Measurements from ENCODE around the gene TRMT2A.
"Not testable (repeated sequence)": the region's sequence is repeated elsewhere in the genome, so short reads cannot be mapped to it uniquely, and the experiment has no call there.

TRMT2A gene

DNA sequence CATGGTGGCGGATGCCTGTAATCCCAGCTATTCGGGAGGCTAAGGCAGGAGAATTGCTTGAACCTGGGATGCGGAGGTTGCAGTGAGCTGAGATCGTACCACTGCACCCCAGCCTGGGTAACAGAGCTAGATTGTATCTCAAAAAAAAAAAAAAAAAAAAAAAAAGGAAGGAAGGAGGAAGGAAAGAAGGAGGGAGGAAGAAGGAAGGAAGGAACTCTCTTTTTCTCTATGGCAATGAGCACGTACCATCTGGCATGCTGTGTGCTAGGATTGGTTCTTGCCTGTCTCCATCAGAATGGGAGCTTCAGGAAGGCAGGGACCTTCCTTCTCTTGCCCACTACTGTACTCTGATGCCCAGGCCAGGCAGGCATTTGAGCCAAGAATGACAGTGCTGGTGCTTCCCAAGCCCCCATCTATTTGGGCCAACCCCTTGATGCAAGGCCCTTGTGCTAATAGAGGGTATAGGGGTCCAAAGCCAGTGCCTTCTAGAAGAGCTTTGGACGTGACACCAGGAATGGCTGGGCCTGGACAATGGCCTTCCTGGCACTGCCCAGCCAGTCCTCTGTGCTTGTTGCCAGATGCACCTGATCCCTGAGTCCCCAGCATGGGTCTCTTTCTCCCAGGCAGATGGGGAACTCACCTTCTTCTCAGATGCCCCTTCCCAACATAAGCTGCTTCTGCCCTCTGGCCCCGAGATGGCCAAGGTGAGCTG is 47.5 kb downstream of the TRMT2A start:
- Histone ChIP-seq H3K27me3 (ENCODE audit: control insufficient read depth in 2 of 2, insufficient read depth in 2 of 2, low read length in 2 of 2) (no peaks in the 10 kb centered on the region), H3K9ac (ENCODE audit: low read depth in 1 of 2, low read length in 2 of 2) (no peak overlapping the region), H3K4me3 (ENCODE audit: low read length in 2 of 2) (no peak overlapping the region), H3K27ac (ENCODE audit: low read depth in 2 of 2, low read length in 2 of 2) (no peak overlapping the region), H3K36me3 (ENCODE audit: control insufficient read depth in 2 of 2, insufficient read depth in 2 of 2, low read length in 2 of 2) (peaks cover 5% of the 10 kb centered on the region in 2 donors), H3K9me3 (ENCODE audit: control insufficient read depth in 2 of 2, low read length in 2 of 2) (no peaks in the 10 kb centered on the region), H3K4me1 (ENCODE audit: control insufficient read depth in 2 of 2, insufficient read depth in 2 of 2, low read length in 2 of 2) (no peaks in the 10 kb centered on the region)

DNA sequence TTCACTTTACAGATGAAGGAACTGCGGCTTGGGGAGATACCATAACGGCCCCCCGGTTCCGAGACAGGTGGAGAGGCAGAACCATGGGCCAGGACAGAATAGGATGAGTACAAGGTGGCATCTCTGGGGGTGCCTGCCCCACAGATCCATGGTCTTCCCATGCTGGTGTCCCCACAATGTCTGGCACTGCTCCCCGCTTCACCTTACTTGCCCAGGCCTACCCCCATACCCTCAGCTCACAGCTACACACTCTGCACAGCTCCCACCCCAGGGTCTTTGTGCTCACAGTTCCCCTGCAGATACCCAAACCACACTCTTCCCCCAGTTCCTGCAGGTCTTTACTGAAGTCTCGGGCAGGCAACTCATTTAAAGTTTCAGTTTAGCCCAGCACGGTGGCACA is 48.4 kb downstream of the TRMT2A start:
- no peak overlapping the region for H3K9ac ChIP-seq (ENCODE audit: low read depth in 1 of 2, low read length in 2 of 2)
- H3K4me1 ChIP-seq (ENCODE audit: control insufficient read depth in 2 of 2, insufficient read depth in 2 of 2, low read length in 2 of 2) = no peaks in the 10 kb centered on the region
- H3K4me3 ChIP-seq (ENCODE audit: low read length in 2 of 2) = no peak overlapping the region
- peaks cover 10 to 12% of the 10 kb centered on the region in 2 donors for H3K36me3 ChIP-seq (ENCODE audit: control insufficient read depth in 2 of 2, insufficient read depth in 2 of 2, low read length in 2 of 2)
- no peak overlapping the region for H3K27ac ChIP-seq (ENCODE audit: low read depth in 2 of 2, low read length in 2 of 2)
- H3K9me3 ChIP-seq (ENCODE audit: control insufficient read depth in 2 of 2, low read length in 2 of 2) = no peaks in the 10 kb centered on the region
- no peaks in the 10 kb centered on the region for H3K27me3 ChIP-seq (ENCODE audit: control insufficient read depth in 2 of 2, insufficient read depth in 2 of 2, low read length in 2 of 2)

DNA sequence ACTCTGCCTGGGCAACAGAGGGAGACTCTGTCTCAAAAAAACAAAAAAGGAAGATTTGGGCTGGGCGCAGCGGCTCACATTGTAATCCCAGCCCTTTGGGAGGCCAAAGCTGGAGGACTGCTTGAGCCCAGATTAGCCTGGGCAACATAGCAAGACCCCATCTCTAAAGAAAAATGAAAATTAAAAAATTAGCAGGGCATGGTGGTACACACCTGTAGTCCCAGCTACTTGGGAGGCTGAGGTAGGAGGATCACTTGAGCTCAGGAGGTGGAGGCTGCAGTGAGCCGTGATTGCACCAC is 49.7 kb downstream of the TRMT2A start:
- H3K4me1 ChIP-seq (ENCODE audit: control insufficient read depth in 2 of 2, insufficient read depth in 2 of 2, low read length in 2 of 2); H3K9ac ChIP-seq (ENCODE audit: low read depth in 1 of 2, low read length in 2 of 2); H3K9me3 ChIP-seq (ENCODE audit: control insufficient read depth in 2 of 2, low read length in 2 of 2); H3K27ac ChIP-seq (ENCODE audit: low read depth in 2 of 2, low read length in 2 of 2); H3K27me3 ChIP-seq (ENCODE audit: control insufficient read depth in 2 of 2, insufficient read depth in 2 of 2, low read length in 2 of 2); H3K4me3 ChIP-seq (ENCODE audit: low read length in 2 of 2): not testable (repeated sequence)
- H3K36me3 ChIP-seq (ENCODE audit: control insufficient read depth in 2 of 2, insufficient read depth in 2 of 2, low read length in 2 of 2) = peaks cover 12 to 17% of the 10 kb centered on the region in 2 donors

DNA sequence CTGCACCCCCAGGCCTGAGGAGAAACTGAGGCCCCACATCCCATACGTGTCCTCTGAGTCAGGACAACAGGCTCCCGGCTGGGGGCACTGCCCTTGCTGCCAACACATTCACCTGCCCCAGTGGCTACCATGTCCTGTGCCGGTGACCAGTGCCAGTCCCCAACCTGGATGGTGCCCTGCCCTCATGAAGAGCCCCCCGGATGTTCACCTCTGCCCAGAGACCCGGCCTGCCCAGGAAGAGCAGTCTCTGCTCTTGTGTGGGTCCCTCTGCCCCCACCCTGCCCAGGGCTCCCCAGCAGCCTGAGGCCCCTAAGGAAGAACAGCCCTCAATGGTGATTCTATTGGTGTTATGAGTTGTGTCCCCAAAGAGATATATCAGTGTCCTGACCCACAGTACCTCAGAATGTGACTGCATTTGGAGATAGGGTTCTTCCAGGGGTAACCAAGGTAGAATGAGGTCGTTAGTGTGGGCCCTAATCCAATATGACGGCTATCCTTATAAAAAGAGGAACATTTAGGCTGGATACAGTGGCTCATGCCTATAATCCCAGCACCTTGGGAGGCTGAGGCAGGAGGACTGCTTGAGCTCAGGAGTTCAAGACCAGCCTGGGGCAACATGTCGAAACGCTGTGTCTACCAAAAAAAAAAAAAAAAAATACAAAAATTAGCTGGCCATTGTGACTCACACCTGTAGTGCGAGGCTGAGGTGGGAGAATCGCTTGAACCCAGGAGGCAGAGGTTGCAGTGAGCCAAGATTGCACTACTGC is 50.2 kb downstream of the TRMT2A start:
- Histone ChIP-seq H3K27ac (ENCODE audit: low read depth in 2 of 2, low read length in 2 of 2) (no peak overlapping the region), H3K27me3 (ENCODE audit: control insufficient read depth in 2 of 2, insufficient read depth in 2 of 2, low read length in 2 of 2) (no peaks in the 10 kb centered on the region), H3K4me1 (ENCODE audit: control insufficient read depth in 2 of 2, insufficient read depth in 2 of 2, low read length in 2 of 2) (no peaks in the 10 kb centered on the region), H3K9me3 (ENCODE audit: control insufficient read depth in 2 of 2, low read length in 2 of 2) (no peaks in the 10 kb centered on the region), H3K36me3 (ENCODE audit: control insufficient read depth in 2 of 2, insufficient read depth in 2 of 2, low read length in 2 of 2) (peaks cover 14 to 20% of the 10 kb centered on the region in 2 donors), H3K9ac (ENCODE audit: low read depth in 1 of 2, low read length in 2 of 2) (no peak overlapping the region), H3K4me3 (ENCODE audit: low read length in 2 of 2) (no peak overlapping the region)

DNA sequence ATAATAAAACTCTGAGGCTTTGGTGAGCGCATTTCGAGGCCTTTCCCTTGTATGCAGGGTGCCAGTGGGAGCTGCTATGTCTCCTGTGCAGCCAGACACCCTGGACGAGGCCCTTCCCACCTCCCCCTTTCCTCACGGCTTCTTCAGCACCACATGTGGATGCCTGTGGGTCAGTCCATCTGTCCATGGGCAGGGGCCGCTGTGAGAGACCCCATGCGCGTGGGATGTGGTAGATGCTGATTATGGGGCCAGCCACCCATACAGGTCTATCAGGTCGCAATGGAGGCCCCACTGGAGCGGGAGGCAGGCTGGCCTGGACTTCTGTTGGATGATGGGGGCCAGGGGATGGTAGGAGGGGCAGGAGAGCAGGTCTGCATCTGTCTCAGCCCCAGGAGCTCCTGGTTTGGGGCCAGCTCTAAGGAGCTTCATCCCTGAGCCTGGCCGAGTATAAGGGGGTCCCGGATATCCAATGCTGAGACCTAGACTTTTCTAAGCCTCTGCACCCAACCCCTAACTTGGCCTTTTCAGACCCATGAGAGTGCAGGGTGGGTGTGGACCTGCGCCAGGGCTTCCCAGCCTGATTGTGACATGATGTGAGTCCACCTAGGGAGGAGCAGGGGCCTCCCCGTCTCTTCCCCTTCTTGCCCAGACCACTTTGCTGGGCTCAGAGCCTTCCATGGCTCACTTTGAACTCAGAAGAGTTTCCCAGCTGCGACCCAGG is 51.0 kb downstream of the TRMT2A start:
- Histone ChIP-seq H3K4me1 (ENCODE audit: control insufficient read depth in 2 of 2, insufficient read depth in 2 of 2, low read length in 2 of 2) (no peaks in the 10 kb centered on the region), H3K9me3 (ENCODE audit: control insufficient read depth in 2 of 2, low read length in 2 of 2) (no peaks in the 10 kb centered on the region), H3K27me3 (ENCODE audit: control insufficient read depth in 2 of 2, insufficient read depth in 2 of 2, low read length in 2 of 2) (no peaks in the 10 kb centered on the region), H3K9ac (ENCODE audit: low read depth in 1 of 2, low read length in 2 of 2) (no peak overlapping the region), H3K27ac (ENCODE audit: low read depth in 2 of 2, low read length in 2 of 2) (no peak overlapping the region), H3K36me3 (ENCODE audit: control insufficient read depth in 2 of 2, insufficient read depth in 2 of 2, low read length in 2 of 2) (peaks cover 21 to 27% of the 10 kb centered on the region in 2 donors), H3K4me3 (ENCODE audit: low read length in 2 of 2) (no peak overlapping the region)

DNA sequence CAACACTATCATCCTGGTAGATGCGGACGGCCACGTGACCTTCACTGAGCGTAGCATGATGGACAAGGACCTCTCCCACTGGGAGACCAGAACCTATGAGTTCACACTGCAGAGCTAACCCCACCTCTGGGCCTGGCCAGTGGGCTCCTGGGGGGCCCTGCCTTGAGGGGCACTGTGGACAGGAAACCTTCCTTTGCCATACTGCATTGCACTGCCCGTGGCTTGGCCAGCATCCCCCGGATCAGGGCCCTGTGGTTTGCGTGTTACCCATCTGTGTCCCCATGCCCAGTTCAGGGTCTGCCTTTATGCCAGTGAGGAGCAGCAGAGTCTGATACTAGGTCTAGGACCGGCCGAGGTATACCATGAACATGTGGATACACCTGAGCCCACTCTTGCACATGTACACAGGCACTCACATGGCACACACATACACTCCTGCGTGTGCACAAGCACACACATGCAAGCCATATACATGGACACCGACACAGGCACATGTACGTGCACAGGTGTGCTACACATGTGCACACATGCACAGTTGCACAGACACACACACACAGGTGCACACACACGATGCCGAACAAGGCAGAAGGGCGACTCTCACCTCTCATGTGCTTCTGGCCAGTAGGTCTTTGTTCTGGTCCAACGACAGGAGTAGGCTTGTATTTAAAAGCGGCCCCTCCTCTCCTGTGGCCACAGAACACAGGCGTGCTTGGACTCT is 52.3 kb downstream of the TRMT2A start:
- Histone ChIP-seq H3K27me3 (ENCODE audit: control insufficient read depth in 2 of 2, insufficient read depth in 2 of 2, low read length in 2 of 2) (no peaks in the 10 kb centered on the region), H3K4me3 (ENCODE audit: low read length in 2 of 2) (no peak overlapping the region), H3K4me1 (ENCODE audit: control insufficient read depth in 2 of 2, insufficient read depth in 2 of 2, low read length in 2 of 2) (no peaks in the 10 kb centered on the region), H3K36me3 (ENCODE audit: control insufficient read depth in 2 of 2, insufficient read depth in 2 of 2, low read length in 2 of 2) (peaks cover 21 to 29% of the 10 kb centered on the region in 2 donors), H3K27ac (ENCODE audit: low read depth in 2 of 2, low read length in 2 of 2) (no peak overlapping the region), H3K9ac (ENCODE audit: low read depth in 1 of 2, low read length in 2 of 2) (no peak overlapping the region), H3K9me3 (ENCODE audit: control insufficient read depth in 2 of 2, low read length in 2 of 2) (no peaks in the 10 kb centered on the region)

DNA sequence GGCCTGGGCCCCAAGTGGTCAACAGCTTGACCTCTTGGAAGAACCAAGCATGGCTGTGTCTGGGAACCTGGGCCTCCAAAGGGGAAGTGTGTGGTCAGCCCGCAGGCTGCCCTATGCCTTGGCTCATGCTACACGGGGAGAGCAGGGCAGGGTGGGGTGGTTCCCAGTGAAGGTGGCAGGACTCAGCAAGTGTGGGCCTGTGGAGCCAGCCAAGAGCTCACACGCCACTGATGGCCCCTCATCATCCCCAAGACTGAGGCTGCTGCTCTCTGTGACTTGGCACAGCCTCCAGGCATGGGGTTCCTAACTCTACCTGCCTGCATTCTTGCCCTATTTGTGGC is 52.9 kb downstream of the TRMT2A start:
- no peak overlapping the region for H3K27ac ChIP-seq (ENCODE audit: low read depth in 2 of 2, low read length in 2 of 2)
- no peaks in the 10 kb centered on the region for H3K27me3 ChIP-seq (ENCODE audit: control insufficient read depth in 2 of 2, insufficient read depth in 2 of 2, low read length in 2 of 2)
- no peaks in the 10 kb centered on the region for H3K4me1 ChIP-seq (ENCODE audit: control insufficient read depth in 2 of 2, insufficient read depth in 2 of 2, low read length in 2 of 2)
- H3K36me3 ChIP-seq (ENCODE audit: control insufficient read depth in 2 of 2, insufficient read depth in 2 of 2, low read length in 2 of 2) = peaks cover 21 to 30% of the 10 kb centered on the region in 2 donors
- H3K4me3 ChIP-seq (ENCODE audit: low read length in 2 of 2) = no peak overlapping the region
- no peaks in the 10 kb centered on the region for H3K9me3 ChIP-seq (ENCODE audit: control insufficient read depth in 2 of 2, low read length in 2 of 2)
- H3K9ac ChIP-seq (ENCODE audit: low read depth in 1 of 2, low read length in 2 of 2) = no peak overlapping the region

DNA sequence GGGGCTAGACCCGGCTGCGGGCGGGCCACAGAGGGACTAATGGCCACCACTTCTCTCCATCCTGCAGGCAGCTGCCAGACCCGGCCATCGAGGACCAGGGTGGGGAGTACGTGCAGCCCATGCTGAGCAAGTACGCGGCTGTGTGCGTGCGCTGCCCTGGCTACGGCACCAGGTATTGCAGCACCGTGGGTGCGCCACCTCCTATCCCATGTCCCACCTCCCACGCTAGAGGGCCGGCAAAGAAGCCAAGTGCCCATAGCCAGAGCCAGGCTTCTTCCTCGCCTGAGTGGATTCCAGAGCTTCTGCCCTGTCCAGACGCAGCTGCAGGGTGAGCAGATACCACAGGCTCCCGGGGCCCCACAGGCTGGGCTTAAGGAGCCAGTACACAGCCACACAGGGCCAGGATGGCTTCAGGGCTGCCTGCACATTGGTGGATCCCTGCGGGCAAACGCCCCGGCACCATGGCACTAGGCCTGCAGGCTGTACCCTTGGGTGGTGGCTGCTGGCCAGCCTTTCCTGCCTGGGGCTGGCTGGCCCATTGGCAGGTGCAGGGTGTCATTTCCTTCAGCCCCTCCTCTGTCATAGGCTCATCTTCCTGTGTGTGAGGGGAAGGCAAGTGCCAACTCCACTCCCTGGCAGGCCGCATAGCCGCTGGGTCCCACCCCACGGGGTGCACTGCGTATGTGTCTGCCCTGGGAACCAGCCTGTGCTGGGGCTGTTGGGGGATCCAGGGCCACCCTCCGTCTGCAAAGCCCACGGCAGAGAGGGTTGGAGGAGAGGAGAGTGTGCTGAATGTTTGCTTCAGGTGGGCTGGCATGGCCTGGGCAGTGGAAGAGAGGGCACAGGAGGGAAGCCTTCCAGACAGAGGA is 53.5 kb downstream of the TRMT2A start:
- no peaks in the 10 kb centered on the region for H3K9me3 ChIP-seq (ENCODE audit: control insufficient read depth in 2 of 2, low read length in 2 of 2)
- H3K4me3 ChIP-seq (ENCODE audit: low read length in 2 of 2) = no peak overlapping the region
- no peak overlapping the region for H3K27ac ChIP-seq (ENCODE audit: low read depth in 2 of 2, low read length in 2 of 2)
- no peaks in the 10 kb centered on the region for H3K4me1 ChIP-seq (ENCODE audit: control insufficient read depth in 2 of 2, insufficient read depth in 2 of 2, low read length in 2 of 2)
- no peak overlapping the region for H3K9ac ChIP-seq (ENCODE audit: low read depth in 1 of 2, low read length in 2 of 2)
- H3K36me3 ChIP-seq (ENCODE audit: control insufficient read depth in 2 of 2, insufficient read depth in 2 of 2, low read length in 2 of 2) = peaks cover 21 to 36% of the 10 kb centered on the region in 2 donors
- H3K27me3 ChIP-seq (ENCODE audit: control insufficient read depth in 2 of 2, insufficient read depth in 2 of 2, low read length in 2 of 2) = no peaks in the 10 kb centered on the region

DNA sequence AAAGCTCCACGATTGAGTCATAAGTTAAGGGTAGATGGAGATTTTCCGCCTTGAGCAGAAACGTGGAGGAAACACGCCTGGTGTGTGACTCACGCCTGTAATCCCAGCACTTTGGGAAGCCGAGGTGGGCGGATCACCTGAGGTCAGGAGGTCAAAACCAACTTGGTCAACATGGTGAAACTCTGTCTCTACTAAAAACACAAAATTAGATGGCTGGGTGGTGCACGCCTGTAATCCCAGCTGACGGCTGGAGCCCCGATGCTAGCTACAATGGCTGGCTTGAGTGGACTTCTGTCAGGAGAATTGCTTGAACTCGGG is 54.3 kb downstream of the TRMT2A start:
- Histone ChIP-seq H3K9me3 (ENCODE audit: control insufficient read depth in 2 of 2, low read length in 2 of 2) (no peaks in the 10 kb centered on the region), H3K36me3 (ENCODE audit: control insufficient read depth in 2 of 2, insufficient read depth in 2 of 2, low read length in 2 of 2) (peaks cover 21 to 41% of the 10 kb centered on the region in 2 donors), H3K9ac (ENCODE audit: low read depth in 1 of 2, low read length in 2 of 2) (no peak overlapping the region), H3K4me3 (ENCODE audit: low read length in 2 of 2) (no peak overlapping the region), H3K4me1 (ENCODE audit: control insufficient read depth in 2 of 2, insufficient read depth in 2 of 2, low read length in 2 of 2) (no peaks in the 10 kb centered on the region), H3K27me3 (ENCODE audit: control insufficient read depth in 2 of 2, insufficient read depth in 2 of 2, low read length in 2 of 2) (no peaks in the 10 kb centered on the region), H3K27ac (ENCODE audit: low read depth in 2 of 2, low read length in 2 of 2) (no peak overlapping the region)

Data from mucosa of rectum (tissue), 2 donors.